HEK293 (cell line): Measurements from ENCODE around the gene TMEM255B.

ENCODE experiments used
- CTCF ChIA-PET: fragments of 350-600 bp; formaldehyde crosslinking; extraction: SDS; loops from one replicate; lab custom pipeline; 2021; ENCODE audit warnings: antibody characterized with exemption; lab: Yijun Ruan, JAX
- POLR2A ChIA-PET: fragments of 300-600 bp; formaldehyde crosslinking; extraction: SDS; loops from one replicate; lab custom pipeline; 2020; ENCODE audit warnings: antibody characterized with exemption, inconsistent platforms; lab: Yijun Ruan, JAX
- H3K27ac ChIP-seq: fragments of 200-500 bp; sonication (Bioruptor generic); 2 replicates; pipeline ENCODE4 v1.5.1; 2014; ENCODE audit warnings: low read depth, low read length, control low read depth, inconsistent platforms; ENCODE audit errors: extremely low read depth
- H3K36me3 ChIP-seq, 2 experiments: fragments of 200-500 bp in 1 of 2; sonication (Bioruptor generic) in 1 of 2; 1 replicate in 1 of 2; 2 replicates in 1 of 2; pipeline ENCODE4 v1.5.1; 2014 to 2017; ENCODE audit warnings: inconsistent platforms in 2 of 2, low read length in 2 of 2; ENCODE audit not compliant: control insufficient read depth in 2 of 2, insufficient read depth in 1 of 2
- H3K4me1 ChIP-seq: fragments of 200-500 bp; sonication (Bioruptor generic); 2 replicates; pipeline ENCODE4 v1.5.1; 2014; ENCODE audit warnings: mild to moderate bottlenecking, low read length, inconsistent platforms; ENCODE audit not compliant: control insufficient read depth, insufficient read depth
- H3K4me3 ChIP-seq: 2 replicates; pipeline ENCODE4 v1.5.1; 2011; ENCODE audit warnings: low read depth, mild to moderate bottlenecking, control low read depth, low read length, moderate library complexity
- H3K9me3 ChIP-seq: fragments of 200-500 bp; sonication (Bioruptor generic); 2 replicates; pipeline ENCODE4 v1.5.1; 2014; ENCODE audit warnings: low read depth, low read length, inconsistent platforms; ENCODE audit not compliant: control insufficient read depth, insufficient read depth
- PRDM6 ChIP-seq: fragments of 450-650 bp; formaldehyde crosslinking; IDR thresholded peaks from 2 replicates; pipeline ENCODE4 v1.5.1; 2017; ENCODE audit warnings: missing biosample characterization, missing genetic modification characterization
- SCRT1 ChIP-seq: fragments of 450-650 bp; formaldehyde crosslinking; IDR thresholded peaks from 2 replicates; pipeline ENCODE4 v1.5.1; 2016; ENCODE audit warnings: missing biosample characterization, missing genetic modification characterization, borderline replicate concordance
- ZBTB26 ChIP-seq: fragments of 450-650 bp; formaldehyde crosslinking; optimal IDR thresholded peaks from 2 replicates; pipeline ENCODE3; 2016; ENCODE audit warnings: missing biosample characterization, mild to moderate bottlenecking, missing genetic modification characterization
- ZBTB49 ChIP-seq: fragments of 450-650 bp; formaldehyde crosslinking; IDR thresholded peaks from 2 replicates; pipeline ENCODE4 v1.5.1; 2016; ENCODE audit warnings: missing biosample characterization, missing genetic modification characterization, low read depth
- ZFP3 ChIP-seq: fragments of 450-650 bp; formaldehyde crosslinking; IDR thresholded peaks from 2 replicates; pipeline ENCODE4 v1.5.1; 2016; ENCODE audit warnings: low read depth, missing biosample characterization, missing genetic modification characterization
- ZNF138 ChIP-seq: fragments of 450-650 bp; formaldehyde crosslinking; IDR thresholded peaks from 2 replicates; pipeline ENCODE4 v1.5.1; 2016; ENCODE audit warnings: missing biosample characterization, missing genetic modification characterization, borderline replicate concordance
- ZNF175 ChIP-seq: fragments of 450-650 bp; formaldehyde crosslinking; IDR thresholded peaks from 2 replicates; pipeline ENCODE4 v1.5.1; 2016; ENCODE audit warnings: missing biosample characterization, missing genetic modification characterization
- ZNF18 ChIP-seq: fragments of 450-650 bp; formaldehyde crosslinking; IDR thresholded peaks from 2 replicates; pipeline ENCODE4 v1.5.1; 2016; ENCODE audit warnings: missing biosample characterization, missing genetic modification characterization
- ZNF184 ChIP-seq: fragments of 450-650 bp; IDR thresholded peaks from 2 replicates; pipeline ENCODE4 v1.5.1; 2018; ENCODE audit warnings: missing biosample characterization, mild to moderate bottlenecking, missing genetic modification characterization
- ZNF202 ChIP-seq: fragments of 450-650 bp; formaldehyde crosslinking; IDR thresholded peaks from 2 replicates; pipeline ENCODE4 v1.5.1; 2016; ENCODE audit warnings: missing biosample characterization, missing genetic modification characterization, borderline replicate concordance
- ZNF311 ChIP-seq: fragments of 450-650 bp; formaldehyde crosslinking; IDR thresholded peaks from 2 replicates; pipeline ENCODE4 v1.5.1; 2017; ENCODE audit warnings: missing biosample characterization, missing genetic modification characterization, borderline replicate concordance
- ZNF571 ChIP-seq: fragments of 450-650 bp; formaldehyde crosslinking; IDR thresholded peaks from 2 replicates; pipeline ENCODE4 v1.5.0; 2017; ENCODE audit warnings: missing biosample characterization, missing genetic modification characterization
- ZNF623 ChIP-seq: fragments of 450-650 bp; formaldehyde crosslinking; IDR thresholded peaks from 2 replicates; pipeline ENCODE4 v1.5.1; 2016; ENCODE audit warnings: missing biosample characterization, missing genetic modification characterization
- ZNF677 ChIP-seq: fragments of 450-650 bp; IDR thresholded peaks from 2 replicates; pipeline ENCODE4 v1.5.0; 2018; ENCODE audit warnings: missing biosample characterization, mild to moderate bottlenecking, missing genetic modification characterization, moderate library complexity
- ZNF701 ChIP-seq: fragments of 450-650 bp; formaldehyde crosslinking; IDR thresholded peaks from 2 replicates; pipeline ENCODE4 v1.5.1; 2016; ENCODE audit warnings: missing biosample characterization, missing genetic modification characterization
- ZSCAN4 ChIP-seq: fragments of 450-650 bp; formaldehyde crosslinking; IDR thresholded peaks from 2 replicates; pipeline ENCODE4 v1.5.1; 2017; ENCODE audit warnings: missing biosample characterization, missing genetic modification characterization
- ZXDB ChIP-seq: fragments of 450-650 bp; formaldehyde crosslinking; IDR thresholded peaks from 2 replicates; pipeline ENCODE4 v1.5.1; 2016; ENCODE audit warnings: missing biosample characterization, missing genetic modification characterization

The TMEM255B gene

GRCh38 chr13:113754691-113755090, 4.3 kb upstream of the TMEM255B start:
- Histone ChIP-seq H3K4me3 (no peak overlapping the region), H3K4me1 (no peaks in the 10 kb centered on the region), H3K9me3 (no peaks in the 10 kb centered on the region), H3K27ac (no peak overlapping the region), H3K36me3 (no peaks in the 10 kb centered on the region)
- ChIA-PET CTCF (no interaction called here), POLR2A (no interaction called here)
- TF ChIP-seq ZBTB49, result no peak
- TF ChIP-seq ZBTB26, result no peak
- no peak for TF ChIP-seq ZSCAN4 (tag by site-specific recombination)
- TF ChIP-seq ZNF571 (tag by site-specific recombination), result no peak
- no peak for TF ChIP-seq ZFP3 (tag by site-specific recombination)
- TF ChIP-seq ZNF677 (tag by site-specific recombination), result no peak
- TF ChIP-seq ZNF202, result no peak
- TF ChIP-seq ZNF175, result no peak
- no peak for TF ChIP-seq ZNF701
- no peak for TF ChIP-seq ZNF184 (tag by site-specific recombination)
- TF ChIP-seq PRDM6 (tag by site-specific recombination), result no peak
- no peak for TF ChIP-seq SCRT1 (tag by site-specific recombination)
- no peak for TF ChIP-seq ZXDB (tag by site-specific recombination)
- no peak for TF ChIP-seq ZNF18 (tag by site-specific recombination)
- no peak for TF ChIP-seq ZNF138 (tag by site-specific recombination)

- CTCF ChIA-PET, result no interaction called here
These were observed 2.5 kb upstream of the TMEM255B start for GRCh38 chr13:113756441-113757097.

More at GRCh38 chr13:113756441-113757097, 2.5 kb upstream of the TMEM255B start:
- Histone ChIP-seq H3K4me1 (no peaks in the 10 kb centered on the region), H3K9me3 (no peaks in the 10 kb centered on the region), H3K27ac (no peak overlapping the region), H3K36me3 (no peaks in the 10 kb centered on the region), H3K4me3 (no peak overlapping the region)
- POLR2A ChIA-PET, result no interaction called here
- TF ChIP-seq ZNF623 (tag by site-specific recombination) (peak; percentile 89), ZNF311 (tag by site-specific recombination) (no peak)
